Astrocyte of the spinal cord (primary cell): ENCODE results near the gene FN3K.
A peak's percentile ranks its signal among the peaks of the same experiment; 100 is the strongest.
"Not testable (repeated sequence)": the region's sequence is repeated elsewhere in the genome, so short reads cannot be mapped to it uniquely, and the experiment has no call there.

Experiments used
- DNase-seq: peaks from one replicate; pipeline ENCODE4 v3.0.0; 2011; ENCODE audit warnings: low read depth, low spot score
- H3K4me3 ChIP-seq: 2 replicates; pipeline ENCODE4 v1.5.1; 2011; ENCODE audit warnings: low read depth, mild to moderate bottlenecking, low read length, moderate library complexity
- in situ Hi-C: cut with HindIII; loops from 2 replicates; pipeline ENCODE4 v1.10.0; 2017; ENCODE audit warnings: low sequenced_read_pairs
- TF ChIP-seq, protein P1 (sequence below): IDR thresholded peaks from 2 replicates; pipeline ENCODE4 v1.5.1; 2012; ENCODE audit warnings: low read depth, mild to moderate bottlenecking, low read length, inconsistent platforms

FN3K gene

DNA sequence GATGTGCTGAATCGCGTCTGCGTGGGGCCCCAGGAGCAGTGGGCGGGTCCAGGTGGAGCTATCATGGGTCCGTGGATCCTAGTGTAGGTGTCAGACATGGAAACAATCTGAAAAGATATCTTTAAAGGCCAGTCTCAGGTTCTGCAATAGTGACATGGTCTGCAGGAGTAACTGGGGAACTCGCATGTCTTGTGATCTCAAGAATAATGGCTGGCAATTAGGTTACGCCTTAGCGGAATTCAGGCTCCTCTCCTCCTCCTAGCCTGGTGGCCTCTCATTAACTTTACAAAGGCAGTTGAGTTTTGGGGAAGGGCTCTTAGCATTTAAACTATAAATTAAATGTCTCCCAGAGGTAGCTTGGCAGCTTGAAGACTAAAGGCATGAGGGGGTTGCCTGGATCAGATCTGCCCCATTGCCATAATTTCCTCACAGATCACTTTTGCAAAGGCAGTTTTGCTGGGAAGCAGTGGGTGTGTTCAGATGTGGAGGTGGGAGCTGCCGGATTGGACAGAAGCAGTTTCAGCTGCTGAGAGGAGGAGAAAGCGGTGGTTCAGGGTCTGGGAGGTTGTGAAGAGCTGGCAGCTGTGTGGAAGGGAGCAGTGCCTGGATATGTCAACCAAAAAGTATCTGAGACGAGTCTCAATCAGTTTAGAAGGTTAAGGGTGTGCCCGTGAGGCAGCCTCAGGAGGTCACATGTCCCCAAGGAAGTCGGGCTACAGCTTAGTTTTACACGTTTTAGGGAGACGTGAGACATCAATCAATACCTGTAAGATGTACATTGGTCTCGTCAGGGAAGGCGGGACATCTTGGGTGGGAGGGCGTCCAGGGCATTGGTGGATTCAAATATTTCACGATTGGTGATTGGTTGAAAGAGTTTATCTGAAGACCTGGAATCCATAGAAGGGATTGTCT lies 19.1 kb downstream of the FN3K start:
- in situ Hi-C loops: no loop called here
- peak; percentile 55 for DNase-seq
- TF ChIP-seq, protein P1, sequence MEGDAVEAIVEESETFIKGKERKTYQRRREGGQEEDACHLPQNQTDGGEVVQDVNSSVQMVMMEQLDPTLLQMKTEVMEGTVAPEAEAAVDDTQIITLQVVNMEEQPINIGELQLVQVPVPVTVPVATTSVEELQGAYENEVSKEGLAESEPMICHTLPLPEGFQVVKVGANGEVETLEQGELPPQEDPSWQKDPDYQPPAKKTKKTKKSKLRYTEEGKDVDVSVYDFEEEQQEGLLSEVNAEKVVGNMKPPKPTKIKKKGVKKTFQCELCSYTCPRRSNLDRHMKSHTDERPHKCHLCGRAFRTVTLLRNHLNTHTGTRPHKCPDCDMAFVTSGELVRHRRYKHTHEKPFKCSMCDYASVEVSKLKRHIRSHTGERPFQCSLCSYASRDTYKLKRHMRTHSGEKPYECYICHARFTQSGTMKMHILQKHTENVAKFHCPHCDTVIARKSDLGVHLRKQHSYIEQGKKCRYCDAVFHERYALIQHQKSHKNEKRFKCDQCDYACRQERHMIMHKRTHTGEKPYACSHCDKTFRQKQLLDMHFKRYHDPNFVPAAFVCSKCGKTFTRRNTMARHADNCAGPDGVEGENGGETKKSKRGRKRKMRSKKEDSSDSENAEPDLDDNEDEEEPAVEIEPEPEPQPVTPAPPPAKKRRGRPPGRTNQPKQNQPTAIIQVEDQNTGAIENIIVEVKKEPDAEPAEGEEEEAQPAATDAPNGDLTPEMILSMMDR: no peak
- peak overlapping the region; percentile 9 for H3K4me3 ChIP-seq

DNA sequence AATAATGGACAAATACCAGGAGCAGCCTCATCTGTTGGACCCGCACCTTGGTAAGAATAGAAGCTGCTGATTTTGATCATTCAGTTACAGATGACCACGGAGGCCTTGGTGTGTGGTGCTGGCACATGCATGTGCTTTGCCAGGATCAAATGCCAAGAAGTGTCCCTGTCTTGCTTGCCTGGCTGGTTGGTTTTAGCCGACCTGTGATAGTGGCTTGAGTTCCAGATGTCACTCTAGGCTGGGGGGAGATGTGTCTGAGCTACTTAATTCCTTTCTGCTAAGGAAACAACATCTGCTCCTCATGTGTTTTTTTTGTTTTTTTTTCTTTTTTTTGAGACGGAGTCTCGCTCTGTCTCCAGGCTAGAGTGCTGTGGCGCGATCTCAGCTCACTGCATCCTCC lies 20.8 kb downstream of the FN3K start:
- no peak overlapping the region for H3K4me3 ChIP-seq
- in situ Hi-C loops: no loop called here
- DNase-seq: no peak
- TF ChIP-seq, protein P1: no peak

GRCh38 chr17:82765371-82765770 lies 30.0 kb downstream of the FN3K start:
- TF ChIP-seq, protein P1: no peak
- in situ Hi-C loops: no loop called here
- no peak for DNase-seq

DNA sequence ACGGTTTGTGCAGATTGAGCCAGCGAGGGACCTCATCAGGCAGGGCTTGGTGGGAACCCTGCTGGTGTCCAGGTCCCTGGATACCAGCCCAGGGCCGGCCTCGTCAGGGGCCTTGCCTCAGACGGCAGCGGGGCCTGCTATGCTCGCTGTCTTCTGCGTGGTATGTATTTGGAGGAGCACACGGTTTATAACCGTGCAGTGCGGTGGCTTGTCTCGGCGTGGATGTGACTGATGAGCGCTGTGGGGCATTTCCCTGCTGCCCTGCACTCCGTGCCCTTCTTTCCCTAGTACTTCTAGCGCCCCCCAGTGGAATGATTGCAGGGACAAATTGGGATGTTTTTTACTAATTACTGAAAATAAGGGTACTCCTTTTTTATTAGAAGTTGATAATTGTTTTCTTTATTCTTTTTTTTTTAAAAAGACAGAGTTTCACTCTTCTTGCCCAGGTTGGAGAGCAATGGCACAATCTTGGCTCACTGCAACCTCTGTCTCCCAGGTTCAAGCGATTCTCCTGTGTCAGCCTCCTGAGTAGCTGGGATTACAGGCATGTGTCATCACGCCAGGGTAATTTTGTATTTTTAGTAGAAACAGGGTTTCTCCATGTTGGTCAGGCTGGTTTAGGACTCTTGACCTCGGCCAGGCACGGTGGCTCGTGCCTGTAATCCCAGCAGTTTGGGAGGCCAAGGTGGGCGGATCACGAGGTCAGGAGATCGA lies 31.8 kb downstream of the FN3K start:
- in situ Hi-C loops: no loop called here
- no peak overlapping the region for H3K4me3 ChIP-seq
- peak; percentile 24 for DNase-seq
- TF ChIP-seq, protein P1: peak; percentile 61

More at GRCh38 chr17:82765371-82765770, 30.0 kb downstream of the FN3K start:
- no peak overlapping the region for H3K4me3 ChIP-seq

DNA sequence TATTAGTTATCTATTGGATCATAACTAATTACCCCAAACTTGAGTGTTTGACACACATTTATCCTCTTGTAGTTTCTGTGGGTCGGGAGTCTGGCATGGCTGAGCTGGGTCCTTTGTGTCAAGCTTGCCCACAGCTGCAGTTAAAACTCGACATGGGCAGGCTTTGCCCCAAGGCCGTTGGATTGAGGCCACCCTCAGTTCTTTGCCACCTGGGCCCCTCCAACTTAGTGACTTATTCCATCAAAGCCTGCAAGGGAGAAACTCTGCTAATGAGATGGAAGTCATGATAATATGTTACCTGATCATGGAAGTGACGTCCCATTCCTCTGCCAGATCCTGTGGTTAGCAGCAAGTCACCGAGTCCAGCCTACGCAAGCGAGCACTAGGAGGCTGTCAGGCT lies 33.6 kb downstream of the FN3K start:
- H3K4me3 ChIP-seq: no peak overlapping the region
- no peak for DNase-seq
- TF ChIP-seq, protein P1: no peak
- in situ Hi-C loops: no loop called here

- DNase-seq: peak; percentile 25
- H3K4me3 ChIP-seq: no peak overlapping the region
- in situ Hi-C loops: no loop called here
- TF ChIP-seq, protein P1: no peak
Measured at GRCh38 chr17:82772026-82772425, 36.6 kb downstream of the FN3K start.

- DNase-seq, in situ Hi-C loops, H3K4me3 ChIP-seq: not testable (repeated sequence)
Measured at GRCh38 chr17:82774456-82774855, 39.0 kb downstream of the FN3K start.
